ENCODE data around the gene CELSR1.

The CELSR1 gene

DNA sequence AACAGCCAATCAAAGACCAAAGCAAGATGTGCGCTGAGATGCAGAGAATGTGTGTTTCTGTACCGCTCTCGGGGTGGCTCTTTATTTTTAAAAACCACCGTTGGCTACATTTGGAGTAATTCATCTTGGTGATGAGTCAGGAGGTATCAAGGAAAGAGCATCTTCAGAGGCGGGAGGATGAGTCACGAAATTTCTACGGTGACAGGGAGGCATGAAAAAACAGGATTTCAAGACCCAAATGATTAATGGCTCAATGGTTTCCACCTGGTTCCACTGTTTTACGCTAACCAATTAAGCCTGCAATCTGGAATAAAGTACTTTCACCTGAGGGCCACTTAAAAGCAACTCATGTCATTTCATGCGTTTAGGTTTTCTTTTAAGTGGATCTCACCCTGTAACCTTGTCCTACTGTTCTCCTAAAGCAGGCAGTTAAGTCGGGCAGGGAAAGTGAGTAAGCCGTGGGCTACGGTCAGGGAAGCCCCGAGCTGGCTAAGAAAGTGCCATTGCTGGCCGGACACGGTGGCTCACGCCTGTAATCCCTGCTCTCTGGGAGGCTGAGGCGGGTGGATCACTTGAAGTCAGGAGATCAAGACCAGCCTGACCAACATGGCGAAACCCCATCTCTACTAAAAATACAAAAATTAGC, 74.6 kb downstream of the CELSR1 start:
- DNase-seq (ENCODE audit: low read depth in 2 of 3, low spot score in 2 of 3) = no peak

DNA sequence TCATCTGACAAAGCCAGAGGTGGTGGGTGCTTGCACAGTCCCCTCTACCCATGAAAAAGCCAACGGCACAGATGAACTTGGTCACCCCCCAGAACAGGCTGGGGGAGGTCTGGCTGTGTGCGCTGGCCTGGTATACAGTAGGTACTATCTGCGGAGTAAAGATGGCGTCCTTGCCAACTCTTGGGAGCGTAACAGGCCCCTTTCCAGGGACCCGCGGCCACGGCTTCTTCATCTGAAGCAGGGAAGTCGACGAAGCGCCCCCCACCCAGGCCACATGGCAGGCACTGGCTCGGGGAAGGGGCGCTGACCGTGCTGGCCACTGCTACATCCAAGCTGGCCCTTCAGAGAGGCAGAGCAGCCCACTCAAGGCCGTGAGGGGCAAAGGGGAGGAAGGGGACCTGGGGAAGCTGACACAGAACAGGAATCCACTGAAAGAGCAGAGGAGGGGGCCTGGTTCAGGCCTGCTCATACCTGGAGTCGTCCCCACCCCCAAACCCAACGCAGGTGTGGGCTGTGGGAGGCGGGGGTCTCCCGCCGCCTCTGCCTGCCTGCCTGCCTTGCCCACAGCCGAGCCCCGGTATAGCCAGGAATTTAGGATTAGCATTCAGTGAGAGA, 75.7 kb downstream of the CELSR1 start:
- no peak for DNase-seq (ENCODE audit: low read depth in 2 of 3, low spot score in 2 of 3)

DNA sequence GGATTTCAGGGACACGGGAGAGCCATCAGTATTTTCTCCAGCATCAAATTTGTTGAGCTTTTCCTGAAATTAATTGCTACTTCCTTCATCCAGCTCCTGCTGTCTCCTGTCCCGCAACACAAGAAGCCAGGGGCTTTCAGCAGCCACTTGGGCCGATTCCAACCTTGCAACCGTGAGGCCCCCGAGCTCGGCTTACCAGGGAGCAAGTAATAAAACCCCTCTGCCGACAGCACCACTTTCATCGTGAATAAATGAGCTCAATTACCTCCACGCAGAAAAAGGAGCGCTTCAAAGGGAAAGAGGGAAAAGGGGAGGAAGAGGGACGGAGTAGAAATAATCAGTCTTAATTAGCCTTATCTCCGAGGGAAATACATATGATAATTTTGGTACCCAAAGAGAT, 76.6 kb downstream of the CELSR1 start:
- no peak for DNase-seq (ENCODE audit: low read depth in 2 of 3, low spot score in 2 of 3)

DNA sequence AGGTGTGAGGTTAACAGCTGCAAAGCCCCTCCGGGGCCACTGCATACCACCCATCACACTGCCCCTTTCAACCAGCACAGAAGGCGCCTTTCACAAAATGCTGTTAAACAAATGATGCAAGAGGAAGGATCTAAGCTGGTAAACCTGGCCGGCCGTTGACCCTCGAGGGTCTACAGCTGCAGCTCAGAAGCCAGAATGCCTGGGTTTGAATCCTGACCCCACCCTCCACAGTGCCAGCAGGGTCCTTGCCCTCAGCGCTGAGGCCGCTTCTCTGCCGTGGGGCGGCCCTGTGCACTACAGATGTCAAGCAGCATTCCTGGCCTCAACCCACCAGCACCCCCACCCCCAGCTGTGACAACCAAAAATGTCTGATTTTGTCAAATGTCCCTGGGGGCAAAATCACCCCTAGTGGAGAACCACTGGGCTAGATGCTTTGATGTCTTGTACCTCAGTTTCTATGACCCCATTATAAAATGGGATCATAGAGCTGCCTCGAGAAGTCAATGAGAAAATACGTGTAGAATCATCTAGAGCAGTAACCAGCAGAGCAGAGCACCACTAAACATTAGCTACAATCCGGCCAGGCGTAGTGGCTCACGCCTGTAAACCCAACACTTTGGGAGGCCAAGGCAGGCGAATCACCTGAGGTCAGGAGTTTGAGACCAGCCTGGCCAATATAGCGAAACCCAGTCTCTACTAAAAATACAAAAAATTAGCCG, 77.9 kb downstream of the CELSR1 start:
- DNase-seq (ENCODE audit: low read depth in 2 of 3, low spot score in 2 of 3) = no peak

DNA sequence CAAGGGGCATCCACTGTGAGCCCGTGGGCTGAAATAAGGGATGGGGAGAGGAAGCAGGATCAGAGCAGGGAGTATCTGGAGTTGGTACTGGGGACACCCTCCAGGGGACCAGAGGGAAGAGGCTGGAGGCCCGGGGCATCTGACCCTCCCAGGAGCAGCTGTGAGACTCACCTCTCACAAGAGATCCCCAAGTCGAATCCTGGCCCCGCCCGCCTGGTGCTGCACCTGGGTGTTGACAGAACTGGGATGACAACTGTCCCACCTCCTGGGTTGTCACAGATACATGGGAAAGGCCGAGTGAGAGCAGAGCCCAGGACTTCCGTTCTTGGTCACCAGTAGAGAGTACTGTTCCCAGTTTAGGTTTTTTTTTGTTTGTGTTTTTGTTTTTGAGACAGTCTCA, 78.9 kb downstream of the CELSR1 start:
- no peak for DNase-seq (ENCODE audit: low read depth in 2 of 3, low spot score in 2 of 3)

DNA sequence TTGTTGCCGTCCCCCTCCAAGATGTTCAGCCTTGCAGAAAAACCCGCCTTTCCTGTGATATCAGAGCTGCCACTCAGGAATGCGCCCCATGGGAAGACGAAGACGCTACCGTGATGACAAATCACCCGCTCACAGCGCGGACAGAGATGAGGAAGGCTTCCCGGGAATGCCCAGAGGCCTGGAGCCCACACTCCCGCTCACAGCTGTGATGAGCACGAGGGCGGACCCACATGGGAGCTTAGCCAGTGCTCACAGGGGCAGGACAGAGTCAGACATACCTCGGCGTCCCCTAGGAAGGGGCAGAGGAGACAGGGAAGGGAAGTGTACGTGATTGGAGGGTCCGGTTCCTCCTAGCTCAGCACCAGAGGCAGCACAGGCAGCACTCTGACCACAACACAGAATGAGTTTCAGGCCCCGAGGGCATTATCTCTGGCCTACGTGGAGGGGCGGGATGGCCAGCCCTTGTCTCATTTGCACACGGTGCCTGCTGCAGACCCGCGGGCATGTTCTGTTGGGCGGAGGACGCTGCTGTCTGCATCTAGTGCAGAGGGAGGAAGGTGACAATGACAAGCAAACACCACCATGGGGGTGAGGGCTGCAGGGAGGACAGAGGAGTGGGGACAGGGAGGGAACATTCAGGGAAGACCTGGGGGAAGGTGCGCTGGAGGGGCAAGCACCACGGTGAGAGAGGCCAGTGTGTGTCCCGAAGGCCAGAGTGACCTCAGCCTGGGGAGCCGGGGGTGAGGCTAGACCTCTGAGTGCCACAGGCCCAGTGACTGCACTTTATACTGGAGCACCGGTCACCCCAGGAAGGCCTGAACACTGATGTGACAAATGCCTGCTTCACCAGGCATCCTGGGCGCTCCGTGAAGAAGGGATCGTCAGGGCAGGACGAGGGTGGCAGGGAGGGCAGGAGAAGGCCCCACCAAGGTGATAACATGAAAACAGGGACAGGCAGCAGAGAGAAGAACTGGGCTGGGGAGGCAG, 79.6 kb downstream of the CELSR1 start:
- DNase-seq (ENCODE audit: low read depth in 2 of 3, low spot score in 2 of 3) = no peak

DNA sequence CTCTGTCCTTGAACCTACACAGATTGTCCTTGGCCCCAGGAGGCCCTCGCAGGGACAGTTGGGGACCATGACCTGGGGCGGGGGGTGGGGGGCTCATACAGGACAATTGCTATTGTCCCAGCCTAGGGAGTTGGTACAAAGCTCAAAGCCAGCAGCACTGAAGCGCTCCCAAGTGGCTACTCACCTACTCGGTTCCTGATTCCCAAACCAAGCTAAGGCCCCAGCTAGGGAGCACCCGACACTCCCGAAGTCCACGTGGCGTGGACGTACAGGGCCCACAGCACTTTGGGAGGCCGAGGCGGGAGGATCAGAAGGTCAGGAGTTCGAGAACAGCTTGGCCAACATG, 80.6 kb downstream of the CELSR1 start:
- DNase-seq (ENCODE audit: low read depth in 2 of 3, low spot score in 2 of 3) = no peak

DNA sequence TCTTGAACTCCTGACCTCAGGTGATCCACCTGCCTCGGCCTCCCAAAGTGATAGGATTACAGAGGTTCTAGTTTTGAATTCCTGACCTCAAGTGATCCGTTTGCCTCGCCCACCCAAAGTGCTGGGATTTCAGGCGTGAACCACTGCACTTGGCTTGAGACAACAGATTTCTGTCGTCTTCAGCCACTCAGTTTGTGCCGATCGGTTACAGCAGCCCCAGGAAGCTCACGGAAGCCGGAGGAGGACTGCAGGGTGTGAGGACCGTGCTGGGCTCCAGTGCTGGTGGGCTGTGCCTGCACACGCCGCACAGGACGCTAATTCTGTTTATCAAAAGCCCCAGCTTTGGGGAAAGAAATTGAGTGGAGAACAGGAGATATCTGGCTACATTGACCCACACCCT, 82.0 kb downstream of the CELSR1 start:
- DNase-seq (ENCODE audit: low read depth in 2 of 3, low spot score in 2 of 3) = no peak

DNA sequence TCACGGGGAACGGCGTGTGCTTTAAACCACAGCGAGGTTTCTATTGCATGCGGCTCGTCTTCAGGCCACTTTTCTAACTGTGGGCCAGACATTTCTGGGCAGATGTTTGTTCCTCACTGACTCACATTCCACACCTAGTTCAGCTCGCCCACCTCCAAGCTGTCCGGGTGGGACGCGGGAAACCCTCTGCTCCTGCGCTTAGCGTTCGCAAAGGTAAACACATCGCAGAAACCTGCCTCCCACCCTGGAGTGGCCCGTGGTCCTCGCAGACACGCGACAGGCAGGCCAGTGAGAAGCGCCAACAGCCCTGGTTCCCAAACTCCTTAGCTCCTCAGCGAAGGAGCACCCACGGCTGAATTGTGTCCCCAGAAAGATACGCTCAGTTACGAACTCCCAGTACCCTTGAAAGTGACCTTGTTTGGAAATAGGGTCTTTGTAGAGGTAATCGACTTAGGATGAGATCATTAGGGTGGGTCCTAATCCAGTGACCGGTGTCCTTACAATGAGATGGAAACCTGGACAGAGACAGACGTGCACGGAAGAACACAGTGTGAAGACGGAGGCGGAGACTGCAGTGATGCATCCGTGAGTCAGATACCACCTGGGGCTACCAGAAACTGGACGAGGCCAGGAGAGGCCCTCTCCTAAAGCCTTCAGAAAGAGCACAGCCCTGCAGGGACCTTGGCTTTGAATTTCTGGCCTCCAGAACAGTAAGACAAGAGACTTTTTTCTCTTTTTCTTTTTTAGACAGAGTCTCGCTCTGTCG, 82.7 kb downstream of the CELSR1 start:
- DNase-seq (ENCODE audit: low read depth in 2 of 3, low spot score in 2 of 3) = no peak

DNA sequence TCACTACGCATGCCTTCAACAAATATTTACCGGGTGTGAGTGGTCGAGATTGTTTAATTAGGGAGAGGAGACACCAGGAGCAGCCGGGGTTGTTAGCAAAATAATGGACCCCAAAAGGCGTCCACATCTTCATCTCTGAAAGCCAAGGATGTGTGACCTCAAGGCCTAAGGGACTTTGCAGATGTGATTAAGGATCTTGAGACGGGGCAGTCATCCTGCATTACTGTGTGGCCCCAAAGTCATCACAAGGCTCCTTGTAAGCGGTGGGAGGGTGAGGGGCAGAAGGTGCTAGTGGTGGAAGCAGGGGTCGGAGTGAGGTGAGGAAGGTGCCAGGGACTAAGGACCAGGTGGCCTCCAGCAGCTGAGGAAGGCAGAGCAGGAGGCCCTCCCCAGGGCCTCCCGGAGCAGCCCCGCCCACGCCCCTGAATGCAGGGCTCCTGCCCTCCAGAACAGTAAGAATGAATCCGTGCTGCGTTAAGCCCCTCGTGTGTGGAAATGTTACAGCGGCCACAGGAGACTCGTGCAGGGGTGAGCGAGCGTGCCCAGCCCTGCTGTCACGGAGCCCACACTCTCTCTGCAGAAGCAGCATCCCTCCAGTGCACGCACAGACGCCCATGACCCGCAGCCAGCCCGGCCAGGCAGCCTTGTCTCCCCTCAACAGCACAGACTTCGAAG, 83.5 kb downstream of the CELSR1 start:
- no peak for DNase-seq (ENCODE audit: low read depth in 2 of 3, low spot score in 2 of 3)

DNA sequence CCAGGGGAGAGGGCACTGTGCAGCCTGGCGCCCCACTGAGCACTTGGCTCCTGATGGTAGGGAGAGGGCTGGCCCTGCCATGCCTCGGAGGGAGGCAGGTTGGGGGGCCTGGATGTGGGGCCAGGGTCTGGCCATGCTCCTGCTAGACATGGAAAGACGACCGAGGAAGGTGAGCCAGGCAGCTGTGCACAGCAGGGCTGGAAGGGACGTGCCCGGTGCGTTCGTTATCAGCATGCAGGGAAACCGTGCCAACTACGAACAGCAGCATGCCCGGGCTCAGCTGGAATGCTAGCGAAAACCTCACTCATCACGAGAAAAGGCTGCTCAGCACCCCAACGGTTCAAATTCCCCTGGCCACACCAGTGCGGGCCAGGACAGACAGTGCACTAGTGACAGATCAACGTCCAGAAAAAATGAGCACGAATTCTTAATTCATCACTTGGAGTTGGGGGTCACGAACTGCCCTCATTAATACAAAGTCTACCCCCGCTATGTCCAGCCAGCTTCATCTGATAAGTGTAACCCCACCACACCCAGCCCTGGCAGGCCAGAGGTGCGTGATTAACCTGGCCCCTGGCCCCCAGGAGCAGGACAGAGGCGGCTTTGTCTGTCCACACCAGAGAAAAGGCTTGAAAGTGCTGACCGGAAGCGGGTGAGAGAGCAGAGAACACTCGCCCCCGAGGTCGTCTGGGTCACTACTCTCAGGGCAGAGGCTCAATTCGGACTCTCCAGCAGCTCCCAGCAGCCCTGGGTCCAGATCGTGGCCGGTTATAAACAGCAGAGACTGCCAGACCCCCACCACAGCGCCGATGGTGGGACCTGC, 84.2 kb downstream of the CELSR1 start:
- DNase-seq (ENCODE audit: low read depth in 2 of 3, low spot score in 2 of 3) = no peak

DNA sequence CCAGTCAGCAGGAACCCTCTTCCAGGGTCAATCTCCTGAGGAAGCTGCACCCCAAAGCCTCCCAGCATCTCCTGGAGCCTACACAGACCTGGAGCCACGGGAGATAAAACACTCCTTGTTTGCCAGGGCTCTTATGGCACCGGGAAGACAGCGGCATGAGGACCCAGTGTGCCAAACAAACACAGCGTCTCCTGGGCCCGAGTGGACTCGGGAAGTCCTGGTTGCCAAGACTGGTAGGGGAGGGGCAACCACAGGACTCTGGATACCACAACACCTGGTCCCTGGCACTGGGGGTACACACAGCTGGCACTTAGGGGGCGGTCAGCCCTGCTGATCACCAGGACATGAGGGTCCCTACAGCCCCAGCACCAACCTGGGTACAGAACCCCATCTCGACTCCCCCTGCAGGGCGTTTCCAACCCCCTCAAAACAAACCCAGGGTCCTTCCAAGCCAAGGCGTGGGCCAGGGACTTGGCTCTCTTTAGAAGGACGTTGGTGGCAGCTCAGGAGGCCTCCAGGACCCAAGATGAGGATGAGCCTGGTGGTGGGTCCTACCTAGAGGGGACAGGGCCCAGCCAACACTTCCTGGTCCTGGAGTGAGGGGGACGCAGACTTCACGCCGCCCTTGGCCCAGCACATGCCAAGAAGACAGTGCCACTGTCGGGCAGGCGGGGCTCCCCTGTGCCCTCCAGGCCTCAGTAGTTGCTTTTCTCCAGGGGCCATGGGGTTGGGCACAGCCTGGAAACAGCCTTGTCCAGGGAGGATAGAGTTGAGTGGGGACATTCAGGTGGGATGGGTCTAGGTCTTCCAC, 85.0 kb downstream of the CELSR1 start:
- no peak for DNase-seq (ENCODE audit: low read depth in 2 of 3, low spot score in 2 of 3)

DNA sequence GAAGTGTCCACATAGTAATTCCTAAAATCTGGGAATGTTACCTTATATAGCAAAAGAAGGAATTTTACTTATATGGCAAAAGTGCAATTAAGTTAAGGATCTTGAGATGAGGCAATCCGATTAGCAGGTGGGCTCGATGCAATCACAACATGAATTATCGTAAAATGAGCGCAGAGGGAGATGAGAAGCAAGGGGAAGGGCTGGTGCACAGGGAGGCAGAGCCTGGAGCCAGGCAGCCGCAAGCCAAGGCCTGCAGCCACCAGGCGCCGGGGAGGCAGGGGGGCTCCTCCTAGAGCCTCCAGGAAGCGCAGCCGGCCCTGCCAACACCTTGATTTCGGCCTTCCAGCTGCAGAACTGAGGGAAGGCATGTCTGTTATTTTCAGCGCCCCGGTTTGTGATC, 85.7 kb downstream of the CELSR1 start:
- DNase-seq (ENCODE audit: low read depth in 2 of 3, low spot score in 2 of 3) = no peak

DNA sequence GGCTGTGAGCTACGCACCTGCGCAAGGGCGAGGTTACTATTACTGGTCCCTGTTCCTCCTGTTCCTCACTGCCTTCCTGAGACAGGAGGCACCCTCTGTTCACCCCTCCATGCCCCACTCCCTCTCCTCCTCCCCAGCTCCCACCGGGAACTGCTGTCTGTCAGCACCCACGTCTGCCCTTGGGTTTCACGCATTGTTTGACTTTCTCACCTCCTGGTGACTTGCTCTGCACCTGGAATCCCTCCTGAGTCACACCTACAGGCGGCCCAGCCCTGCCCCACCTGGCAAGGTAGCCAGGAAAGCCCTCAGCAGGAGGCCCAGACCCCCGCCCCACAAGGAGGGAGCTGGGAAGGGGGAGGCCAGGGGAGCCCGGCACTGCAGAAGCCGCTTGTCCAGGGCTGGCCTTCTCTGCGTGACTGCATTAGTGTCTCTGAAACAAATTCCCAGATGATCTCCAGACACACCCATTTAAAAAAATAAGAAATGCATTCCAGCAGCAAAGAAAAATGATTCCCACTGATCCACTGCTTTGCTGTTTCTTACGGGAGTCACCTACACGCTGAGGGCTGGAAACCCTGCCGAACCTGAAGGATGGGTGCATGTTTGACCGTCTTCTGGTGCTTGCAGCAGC, 86.4 kb downstream of the CELSR1 start:
- DNase-seq (ENCODE audit: low read depth in 2 of 3, low spot score in 2 of 3) = no peak

DNA sequence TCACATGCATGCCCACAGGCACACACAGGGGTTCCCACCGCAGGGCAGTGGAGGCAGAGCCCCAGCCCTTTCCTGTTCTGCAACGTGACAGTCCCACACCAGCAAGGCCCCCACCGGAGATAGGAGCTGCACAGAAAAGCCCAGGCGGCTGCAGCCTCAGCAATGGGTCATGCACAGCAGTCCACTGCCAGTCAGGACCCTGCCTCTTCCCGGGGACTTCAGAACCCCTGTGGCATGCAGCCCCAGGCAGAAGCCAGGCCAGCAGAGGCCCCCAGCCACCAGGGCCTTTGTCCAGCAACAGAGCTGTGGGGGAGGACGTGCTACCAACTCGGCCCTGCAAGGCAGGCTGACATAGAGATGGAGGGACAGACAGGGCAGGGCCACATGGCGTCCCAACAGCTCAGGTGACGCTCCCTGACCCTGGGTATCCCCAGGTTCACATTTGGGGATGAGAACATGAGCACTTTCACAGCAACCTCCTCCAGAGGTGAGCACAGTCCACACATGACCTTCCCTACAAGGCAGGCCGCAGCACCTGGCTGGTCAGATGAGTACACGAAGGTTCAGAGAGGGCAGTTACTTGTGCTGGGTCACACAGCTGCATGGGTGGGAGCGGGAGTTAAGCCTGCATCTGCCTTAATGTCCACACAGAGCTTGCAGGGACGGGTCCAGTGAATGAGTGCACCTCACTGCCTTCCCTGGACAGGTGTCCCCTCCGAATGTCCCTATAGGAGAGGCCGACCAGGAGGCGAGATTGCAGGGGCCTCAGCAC, 87.3 kb downstream of the CELSR1 start:
- no peak for DNase-seq (ENCODE audit: low read depth in 2 of 3, low spot score in 2 of 3)

DNA sequence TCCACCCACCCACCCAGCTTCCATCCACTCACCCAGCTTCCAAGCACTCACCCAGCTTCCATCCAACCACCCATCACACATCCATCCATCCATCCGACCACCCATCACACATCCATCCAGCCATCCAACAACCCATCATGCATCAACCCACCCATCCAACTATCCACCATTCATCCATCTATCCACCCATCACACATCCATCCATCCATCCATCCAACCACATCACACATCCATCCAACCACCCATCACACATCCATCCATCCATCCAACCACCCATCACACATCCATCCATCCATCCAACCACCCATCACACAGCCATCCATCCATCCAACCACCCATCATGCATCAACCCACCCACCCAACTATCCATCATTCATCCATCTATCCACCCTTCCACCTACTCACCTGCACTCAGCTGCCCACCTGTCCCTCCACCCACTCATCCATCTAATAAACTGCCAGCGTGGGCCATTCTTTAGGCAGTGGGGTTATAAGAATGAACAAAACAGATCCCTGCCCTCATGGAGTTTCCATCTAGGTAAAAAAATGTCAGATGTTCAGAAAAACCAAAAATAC, 88.2 kb downstream of the CELSR1 start:
- no peak for DNase-seq (ENCODE audit: low read depth in 2 of 3, low spot score in 2 of 3)

DNA sequence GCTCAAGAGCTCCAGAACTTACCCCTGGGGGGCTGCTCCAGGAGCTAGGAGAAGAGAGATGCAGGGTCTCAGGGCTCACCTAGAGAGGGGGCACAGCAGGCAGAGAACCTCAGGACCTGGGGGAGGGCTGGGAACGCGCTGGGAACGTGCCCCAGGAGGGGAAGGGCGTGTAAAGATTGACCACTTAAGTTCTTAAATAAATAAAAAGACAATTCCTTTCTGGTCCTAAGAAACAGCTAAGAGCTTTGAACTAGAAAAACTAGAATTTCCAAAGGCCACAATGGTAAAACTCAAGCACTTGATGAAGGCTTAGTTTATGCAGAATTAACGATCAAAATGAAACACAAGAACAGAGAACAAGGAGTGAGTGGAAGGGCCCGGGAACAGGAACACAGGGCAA, 89.1 kb downstream of the CELSR1 start:
- no peak for DNase-seq (ENCODE audit: low read depth in 2 of 3, low spot score in 2 of 3)
